Embryonic facial prominence (tissue), 1 donor: ENCODE data around the gene AIF1.

Experiments used
- DNase-seq: peaks from one replicate; pipeline ENCODE4 v3.0.0-alpha.2; 2016; ENCODE audit errors: extremely low spot score

Gene AIF1

GRCh38 chr6:31614684-31615578 is at the start of gene AIF1:
Gene AIF1 (plus strand): TSS chr6:31615234. CDS start chr6:31615330, 96 bp downstream.
- no peak for DNase-seq

GRCh38 chr6:31567531-31568370 is 47.3 kb upstream of the AIF1 start:
- DNase-seq: no peak

GRCh38 chr6:31568537-31568961 is 46.5 kb upstream of the AIF1 start:
- no peak for DNase-seq

GRCh38 chr6:31569861-31570536 is 45.0 kb upstream of the AIF1 start:
- DNase-seq: no peak

GRCh38 chr6:31572041-31572911 is 42.8 kb upstream of the AIF1 start, which contains the start of gene LTA:
Gene LTA (plus strand): TSS chr6:31572289. CDS start chr6:31572743, 454 bp downstream.
- DNase-seq: no peak

GRCh38 chr6:31573239-31574105 is 41.6 kb upstream of the AIF1 start:
- no peak for DNase-seq

DNA sequence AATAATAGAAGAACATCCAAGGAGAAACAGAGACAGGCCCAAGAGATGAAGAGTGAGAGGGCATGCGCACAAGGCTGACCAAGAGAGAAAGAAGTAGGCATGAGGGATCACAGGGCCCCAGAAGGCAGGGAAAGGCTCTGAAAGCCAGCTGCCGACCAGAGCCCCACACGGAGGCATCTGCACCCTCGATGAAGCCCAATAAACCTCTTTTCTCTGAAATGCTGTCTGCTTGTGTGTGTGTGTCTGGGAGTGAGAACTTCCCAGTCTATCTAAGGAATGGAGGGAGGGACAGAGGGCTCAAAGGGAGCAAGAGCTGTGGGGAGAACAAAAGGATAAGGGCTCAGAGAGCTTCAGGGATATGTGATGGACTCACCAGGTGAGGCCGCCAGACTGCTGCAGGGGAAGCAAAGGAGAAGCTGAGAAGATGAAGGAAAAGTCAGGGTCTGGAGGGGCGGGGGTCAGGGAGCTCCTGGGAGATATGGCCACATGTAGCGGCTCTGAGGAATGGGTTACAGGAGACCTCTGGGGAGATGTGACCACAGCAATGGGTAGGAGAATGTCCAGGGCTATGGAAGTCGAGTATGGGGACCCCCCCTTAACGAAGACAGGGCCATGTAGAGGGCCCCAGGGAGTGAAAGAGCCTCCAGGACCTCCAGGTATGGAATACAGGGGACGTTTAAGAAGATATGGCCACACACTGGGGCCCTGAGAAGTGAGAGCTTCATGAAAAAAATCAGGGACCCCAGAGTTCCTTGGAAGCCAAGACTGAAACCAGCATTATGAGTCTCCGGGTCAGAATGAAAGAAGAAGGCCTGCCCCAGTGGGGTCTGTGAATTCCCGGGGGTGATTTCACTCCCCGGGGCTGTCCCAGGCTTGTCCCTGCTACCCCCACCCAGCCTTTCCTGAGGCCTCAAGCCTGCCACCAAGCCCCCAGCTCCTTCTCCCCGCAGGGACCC is 40.6 kb upstream of the AIF1 start:
- DNase-seq: no peak

DNA sequence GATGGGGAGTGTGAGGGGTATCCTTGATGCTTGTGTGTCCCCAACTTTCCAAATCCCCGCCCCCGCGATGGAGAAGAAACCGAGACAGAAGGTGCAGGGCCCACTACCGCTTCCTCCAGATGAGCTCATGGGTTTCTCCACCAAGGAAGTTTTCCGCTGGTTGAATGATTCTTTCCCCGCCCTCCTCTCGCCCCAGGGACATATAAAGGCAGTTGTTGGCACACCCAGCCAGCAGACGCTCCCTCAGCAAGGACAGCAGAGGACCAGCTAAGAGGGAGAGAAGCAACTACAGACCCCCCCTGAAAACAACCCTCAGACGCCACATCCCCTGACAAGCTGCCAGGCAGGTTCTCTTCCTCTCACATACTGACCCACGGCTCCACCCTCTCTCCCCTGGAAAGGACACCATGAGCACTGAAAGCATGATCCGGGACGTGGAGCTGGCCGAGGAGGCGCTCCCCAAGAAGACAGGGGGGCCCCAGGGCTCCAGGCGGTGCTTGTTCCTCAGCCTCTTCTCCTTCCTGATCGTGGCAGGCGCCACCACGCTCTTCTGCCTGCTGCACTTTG is 39.6 kb upstream of the AIF1 start, which contains the start of gene TNF:
Gene TNF (plus strand): TSS at position 231 of the 567 bp plus-strand sequence. CDS start 177 bp downstream, at position 408.
- DNase-seq: no peak

GRCh38 chr6:31575952-31576685 is 38.9 kb upstream of the AIF1 start:
- DNase-seq: no peak

DNA sequence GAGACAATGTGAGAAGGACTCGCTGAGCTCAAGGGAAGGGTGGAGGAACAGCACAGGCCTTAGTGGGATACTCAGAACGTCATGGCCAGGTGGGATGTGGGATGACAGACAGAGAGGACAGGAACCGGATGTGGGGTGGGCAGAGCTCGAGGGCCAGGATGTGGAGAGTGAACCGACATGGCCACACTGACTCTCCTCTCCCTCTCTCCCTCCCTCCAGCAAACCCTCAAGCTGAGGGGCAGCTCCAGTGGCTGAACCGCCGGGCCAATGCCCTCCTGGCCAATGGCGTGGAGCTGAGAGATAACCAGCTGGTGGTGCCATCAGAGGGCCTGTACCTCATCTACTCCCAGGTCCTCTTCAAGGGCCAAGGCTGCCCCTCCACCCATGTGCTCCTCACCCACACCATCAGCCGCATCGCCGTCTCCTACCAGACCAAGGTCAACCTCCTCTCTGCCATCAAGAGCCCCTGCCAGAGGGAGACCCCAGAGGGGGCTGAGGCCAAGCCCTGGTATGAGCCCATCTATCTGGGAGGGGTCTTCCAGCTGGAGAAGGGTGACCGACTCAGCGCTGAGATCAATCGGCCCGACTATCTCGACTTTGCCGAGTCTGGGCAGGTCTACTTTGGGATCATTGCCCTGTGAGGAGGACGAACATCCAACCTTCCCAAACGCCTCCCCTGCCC is 38.0 kb upstream of the AIF1 start:
- no peak for DNase-seq

DNA sequence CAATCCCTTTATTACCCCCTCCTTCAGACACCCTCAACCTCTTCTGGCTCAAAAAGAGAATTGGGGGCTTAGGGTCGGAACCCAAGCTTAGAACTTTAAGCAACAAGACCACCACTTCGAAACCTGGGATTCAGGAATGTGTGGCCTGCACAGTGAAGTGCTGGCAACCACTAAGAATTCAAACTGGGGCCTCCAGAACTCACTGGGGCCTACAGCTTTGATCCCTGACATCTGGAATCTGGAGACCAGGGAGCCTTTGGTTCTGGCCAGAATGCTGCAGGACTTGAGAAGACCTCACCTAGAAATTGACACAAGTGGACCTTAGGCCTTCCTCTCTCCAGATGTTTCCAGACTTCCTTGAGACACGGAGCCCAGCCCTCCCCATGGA is 37.5 kb upstream of the AIF1 start:
- DNase-seq: no peak

DNA sequence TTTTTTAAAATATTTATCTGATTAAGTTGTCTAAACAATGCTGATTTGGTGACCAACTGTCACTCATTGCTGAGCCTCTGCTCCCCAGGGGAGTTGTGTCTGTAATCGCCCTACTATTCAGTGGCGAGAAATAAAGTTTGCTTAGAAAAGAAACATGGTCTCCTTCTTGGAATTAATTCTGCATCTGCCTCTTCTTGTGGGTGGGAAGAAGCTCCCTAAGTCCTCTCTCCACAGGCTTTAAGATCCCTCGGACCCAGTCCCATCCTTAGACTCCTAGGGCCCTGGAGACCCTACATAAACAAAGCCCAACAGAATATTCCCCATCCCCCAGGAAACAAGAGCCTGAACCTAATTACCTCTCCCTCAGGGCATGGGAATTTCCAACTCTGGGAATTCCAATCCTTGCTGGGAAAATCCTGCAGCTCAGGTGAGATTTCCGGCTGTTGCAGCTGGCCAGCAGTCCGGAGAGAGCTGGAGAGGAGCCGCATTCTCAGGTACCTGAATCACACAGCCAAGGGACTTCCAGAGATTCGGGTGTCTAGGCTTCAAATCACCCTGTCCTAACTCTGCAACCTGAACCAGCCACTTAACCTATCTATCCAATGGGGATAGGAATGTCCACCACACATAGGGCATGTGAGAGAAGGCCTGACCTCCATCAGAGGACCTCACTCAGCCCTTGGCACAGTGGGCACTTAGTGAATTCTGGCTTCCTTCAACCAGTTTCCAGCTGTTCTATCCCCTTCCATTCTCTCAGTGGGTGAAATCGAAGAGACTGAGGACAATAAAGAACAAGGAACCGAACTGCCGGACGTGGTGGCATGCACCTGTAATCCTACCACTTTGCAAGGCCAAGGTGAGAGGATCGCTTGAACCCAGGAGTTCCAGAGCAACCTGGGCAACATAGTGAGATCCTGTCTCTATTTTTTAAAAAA is 36.6 kb upstream of the AIF1 start:
- no peak for DNase-seq

DNA sequence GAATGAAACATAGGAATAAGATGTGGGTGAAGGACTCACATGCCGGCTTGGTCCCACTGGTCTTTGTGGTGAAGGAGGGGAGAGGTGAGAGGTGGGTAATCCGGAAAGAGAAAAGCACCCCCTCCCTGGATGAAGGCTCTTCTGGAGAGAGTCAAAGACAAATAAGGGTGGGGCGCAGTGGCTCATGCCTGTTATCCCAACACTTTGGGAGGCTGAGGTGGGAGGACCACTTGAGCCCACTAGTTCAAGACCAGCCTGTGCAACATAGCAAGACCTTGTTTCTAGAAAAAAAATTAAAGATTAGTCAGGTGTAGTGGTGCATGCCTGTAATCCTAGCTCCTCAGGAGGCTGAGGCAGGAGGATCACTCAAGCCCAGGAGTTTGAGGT is 35.9 kb upstream of the AIF1 start:
- DNase-seq: no peak

DNA sequence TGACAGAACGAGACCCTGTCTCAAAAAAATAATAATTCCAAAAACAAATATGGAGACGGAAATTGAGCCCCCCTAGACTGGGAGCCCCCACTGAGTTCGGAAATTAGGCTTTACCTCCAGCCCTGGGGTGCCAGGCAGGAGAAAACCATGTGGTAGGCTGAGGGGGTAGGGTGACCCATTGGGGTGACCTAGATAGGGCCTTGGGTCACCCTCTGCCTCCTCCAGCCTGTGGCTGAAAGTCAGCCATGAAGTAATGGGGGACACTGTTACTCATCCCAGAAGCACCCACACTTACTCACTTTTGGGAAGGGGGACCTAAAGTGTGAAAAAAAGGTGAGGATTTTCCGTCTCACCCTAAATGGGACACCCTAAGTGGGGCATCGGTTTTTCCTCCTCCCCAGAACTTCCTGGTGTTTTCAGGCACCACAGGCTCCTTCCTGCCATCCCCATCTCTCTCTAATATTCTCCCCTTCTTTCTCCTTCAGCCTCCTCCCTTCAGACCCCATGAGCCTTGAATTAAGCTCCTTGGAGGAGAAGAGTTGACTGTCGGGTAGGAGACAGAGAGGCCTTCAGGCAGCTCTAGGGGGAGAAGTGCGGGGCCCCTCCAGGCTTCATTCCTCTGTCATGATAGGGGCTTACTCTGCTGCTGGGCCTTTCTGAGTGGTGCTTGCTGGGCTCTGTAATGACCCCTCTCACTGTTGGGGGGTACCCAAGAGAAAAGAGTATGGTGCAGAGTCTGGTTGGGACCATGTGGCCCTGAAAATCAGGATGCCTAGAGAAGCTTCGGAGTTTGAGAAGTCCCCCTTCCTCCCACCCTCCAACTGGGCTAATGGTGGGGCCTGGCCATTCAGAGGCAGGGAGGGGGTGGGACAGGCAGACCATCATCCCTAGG is 35.2 kb upstream of the AIF1 start:
- no peak for DNase-seq

- DNase-seq: no peak
Observed at GRCh38 chr6:31580438-31580740, 34.6 kb upstream of the AIF1 start.
